Neuronal stem cell (in vitro differentiated cells): Measurements from ENCODE around the gene MARK2.
A peak's percentile ranks its signal among the peaks of the same experiment; 100 is the strongest.

Source experiments
- DNase-seq: peaks from one replicate; pipeline ENCODE4 v3.0.0-alpha.2; 2013; ENCODE audit warnings: low spot score
- H2AFZ ChIP-seq: one replicate; pipeline ENCODE4 v1.6.1; 2013; ENCODE audit warnings: mild to moderate bottlenecking, low read length, inconsistent platforms
- H2AK5ac ChIP-seq: 2 replicates; pipeline ENCODE4 v1.6.1; 2013; ENCODE audit warnings: low read depth, mild to moderate bottlenecking, inconsistent platforms, low read length, moderate library complexity, mixed read lengths
- H2BK120ac ChIP-seq: 2 replicates; pipeline ENCODE4 v1.6.1; 2013; ENCODE audit warnings: low read depth, mild to moderate bottlenecking, inconsistent platforms, low read length, moderate library complexity, mixed read lengths
- H2BK12ac ChIP-seq: one replicate; pipeline ENCODE4 v1.6.1; 2013; ENCODE audit warnings: low read length, inconsistent platforms
- H2BK15ac ChIP-seq: 2 replicates; pipeline ENCODE4 v1.6.1; 2013; ENCODE audit warnings: mild to moderate bottlenecking, low read length, inconsistent platforms, mixed read lengths
- H2BK5ac ChIP-seq: one replicate; pipeline ENCODE4 v1.6.1; 2013; ENCODE audit warnings: inconsistent platforms, mild to moderate bottlenecking, low read length, moderate library complexity
- H3K14ac ChIP-seq: one replicate; pipeline ENCODE4 v1.6.1; 2013; ENCODE audit warnings: low read length, inconsistent platforms
- H3K18ac ChIP-seq: 2 replicates; pipeline ENCODE4 v1.6.1; 2013; ENCODE audit warnings: low read length, inconsistent platforms
- H3K23ac ChIP-seq: 2 replicates; pipeline ENCODE4 v1.6.1; 2013; ENCODE audit warnings: low read depth, mild to moderate bottlenecking, mixed read lengths, low read length, inconsistent platforms; ENCODE audit not compliant: poor library complexity
- H3K27ac ChIP-seq: replicated peaks from 3 replicates; pipeline ENCODE4 v1.5.1; 2013; ENCODE audit warnings: low read length, inconsistent platforms
- H3K27me3 ChIP-seq, 3 experiments: 2 replicates each; pipeline ENCODE4 v1.6.1; 2013; ENCODE audit warnings: low read length in 3 of 3, mild to moderate bottlenecking in 2 of 3, inconsistent platforms in 1 of 3, low read depth in 1 of 3, mixed read lengths in 1 of 3, moderate library complexity in 1 of 3; ENCODE audit not compliant: control insufficient read depth in 3 of 3, insufficient read depth in 3 of 3
- H3K36me3 ChIP-seq, 2 donors: replicated peaks in 1 of 2; 2 replicates each; pipeline ENCODE4 v1.6.1; 2013; ENCODE audit warnings: low read length in 2 of 2; ENCODE audit not compliant: control insufficient read depth in 2 of 2, insufficient read depth in 2 of 2
- H3K4ac ChIP-seq: 2 replicates; pipeline ENCODE4 v1.6.1; 2013; ENCODE audit warnings: inconsistent platforms, mild to moderate bottlenecking, low read length, moderate library complexity
- H3K4me1 ChIP-seq, 2 donors: 1 replicate in 1 of 2; 2 replicates in 1 of 2; pipeline ENCODE4 v1.6.1; 2013; ENCODE audit warnings: low read length in 2 of 2, low read depth in 1 of 2; ENCODE audit not compliant: control insufficient read depth in 2 of 2, insufficient read depth in 1 of 2
- H3K4me2 ChIP-seq: one replicate; pipeline ENCODE4 v1.6.1; 2013; ENCODE audit warnings: mild to moderate bottlenecking, low read length, inconsistent platforms; ENCODE audit not compliant: insufficient read depth, poor library complexity, severe bottlenecking
- H3K4me3 ChIP-seq, 2 donors: 2 replicates each; pipeline ENCODE4 v1.5.1; 2013; ENCODE audit warnings: low read length in 2 of 2, mild to moderate bottlenecking in 2 of 2, inconsistent platforms in 1 of 2, moderate library complexity in 1 of 2
- H3K79me1 ChIP-seq: one replicate; pipeline ENCODE4 v1.6.1; 2013; ENCODE audit warnings: low read depth, mild to moderate bottlenecking, inconsistent platforms, low read length, moderate library complexity
- H3K9ac ChIP-seq: one replicate; pipeline ENCODE4 v1.6.1; 2013; ENCODE audit warnings: mild to moderate bottlenecking, low read depth, low read length, inconsistent platforms; ENCODE audit not compliant: poor library complexity
- H3K9me3 ChIP-seq, 2 donors: replicated peaks in 1 of 2; 2 replicates each; pipeline versions ENCODE3 to v1.6.1; 2013; ENCODE audit warnings: low read length in 2 of 2, mild to moderate bottlenecking in 2 of 2, inconsistent platforms in 1 of 2, low read depth in 1 of 2, mixed read lengths in 1 of 2, moderate library complexity in 1 of 2; ENCODE audit not compliant: control insufficient read depth in 2 of 2, insufficient read depth in 1 of 2
- H4K8ac ChIP-seq: one replicate; pipeline ENCODE4 v1.6.1; 2013; ENCODE audit warnings: low read depth, mild to moderate bottlenecking, inconsistent platforms, low read length, moderate library complexity
- H4K91ac ChIP-seq: one replicate; pipeline ENCODE4 v1.6.1; 2013; ENCODE audit warnings: low read length, low read depth, mild to moderate bottlenecking, inconsistent platforms; ENCODE audit not compliant: poor library complexity
- WGBS, 2 donors: extraction: QIAGEN DNeasy Blood & Tissue Kit; methylation state at CpG; one replicate each; pipeline ENCODE4 v1.1.7; 2013; ENCODE audit warnings: missing lambda C conversion rate in 2 of 2, mixed read lengths in 1 of 2; ENCODE audit not compliant: insufficient read length in 2 of 2, insufficient replicate concordance in 1 of 2; ENCODE audit errors: extremely low coverage in 2 of 2; 5-methylcytosine and 5-hydroxymethylcytosine counted together

The MARK2 gene

GRCh38 chr11:63929616-63930015, 90.7 kb downstream of the MARK2 start:
- Histone ChIP-seq H3K14ac (no peak overlapping the region), H4K8ac (no peak overlapping the region), H3K23ac (no peak overlapping the region), H3K4ac (no peak overlapping the region), H3K4me1 (peaks cover 0 to 6% of the 10 kb centered on the region in 2 donors), H3K27me3 (peaks cover 0 to 2% (median 0%) of the 10 kb centered on the region in 3 experiments), H2AK5ac (no peak overlapping the region), H2BK5ac (no peak overlapping the region), H3K9ac (no peak overlapping the region), H2BK15ac (no peak overlapping the region), H2BK12ac (no peak overlapping the region), H2AFZ (no peak overlapping the region), H3K36me3 (no peaks in the 10 kb centered on the region), H3K18ac (no peak overlapping the region), H3K79me1 (no peaks in the 10 kb centered on the region), H2BK120ac (no peak overlapping the region), H3K4me3 (no peak overlapping the region), H3K9me3 (no peaks in the 10 kb centered on the region), H3K4me2 (no peak overlapping the region), H4K91ac (no peak overlapping the region), H3K27ac (no peak overlapping the region)
- no peak for DNase-seq
- no CpG with 5 or more reads among the region's 5 CpGs for WGBS, 2 donors

- Histone ChIP-seq H2BK15ac (no peak overlapping the region), H3K9ac (no peak overlapping the region), H3K4me3 (no peak overlapping the region), H3K36me3 (no peaks in the 10 kb centered on the region), H4K8ac (no peak overlapping the region), H3K4ac (no peak overlapping the region), H3K18ac (no peak overlapping the region), H4K91ac (no peak overlapping the region), H2AK5ac (no peak overlapping the region), H3K27me3 (peaks cover 0 to 2% (median 0%) of the 10 kb centered on the region in 3 experiments), H2BK5ac (no peak overlapping the region), H2AFZ (peak overlapping the region; percentile 62), H3K14ac (no peak overlapping the region), H2BK12ac (no peak overlapping the region), H2BK120ac (no peak overlapping the region), H3K27ac (no peak overlapping the region), H3K23ac (no peak overlapping the region), H3K9me3 (no peaks in the 10 kb centered on the region), H3K4me1 (peaks cover 0 to 6% of the 10 kb centered on the region in 2 donors), H3K4me2 (no peak overlapping the region), H3K79me1 (no peaks in the 10 kb centered on the region)
- no CpG with 5 or more reads among the region's 6 CpGs for WGBS, 2 donors
- no peak for DNase-seq
Measured at GRCh38 chr11:63931045-63931444, 92.1 kb downstream of the MARK2 start.

DNA sequence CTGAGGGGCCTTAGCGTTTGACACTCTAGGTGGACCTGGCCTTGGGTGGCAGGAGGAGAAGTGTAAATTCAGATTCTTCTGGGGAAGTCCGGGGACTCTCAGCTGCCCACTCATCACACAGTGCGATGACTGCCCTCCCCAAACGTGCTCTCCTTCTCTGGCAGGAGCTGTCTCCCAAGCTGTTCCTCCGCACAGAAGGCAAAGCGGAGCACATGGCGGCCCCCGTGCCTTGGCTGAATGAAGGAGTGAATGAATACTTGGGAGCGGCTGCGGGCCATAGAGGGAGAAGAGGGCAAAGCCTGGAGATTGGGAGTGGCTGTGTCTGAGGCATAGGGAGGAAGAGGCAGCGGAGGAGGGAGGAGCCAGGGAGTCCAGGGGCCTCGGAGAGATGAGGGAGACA, 93.0 kb downstream of the MARK2 start:
- DNase-seq = no peak
- Histone ChIP-seq H3K18ac (no peak overlapping the region), H3K4me1 (peaks cover 0 to 6% of the 10 kb centered on the region in 2 donors), H3K9me3 (no peaks in the 10 kb centered on the region), H3K27me3 (peaks cover 0 to 2% (median 0%) of the 10 kb centered on the region in 3 experiments), H4K91ac (no peak overlapping the region), H2BK15ac (peak overlapping the region; percentile 88), H2AFZ (peak overlapping the region; percentile 84), H2BK120ac (no peak overlapping the region), H2BK12ac (no peak overlapping the region), H3K4me2 (no peak overlapping the region), H3K4me3 (no peak overlapping the region), H3K23ac (no peak overlapping the region), H3K9ac (no peak overlapping the region), H3K14ac (no peak overlapping the region), H4K8ac (peak overlapping the region; percentile 30), H3K36me3 (no peaks in the 10 kb centered on the region), H2BK5ac (no peak overlapping the region), H2AK5ac (no peak overlapping the region), H3K4ac (no peak overlapping the region), H3K79me1 (no peaks in the 10 kb centered on the region), H3K27ac (no peak overlapping the region)
- WGBS, 2 donors = no CpG with 5 or more reads among the region's 12 CpGs

- no peak for DNase-seq
- Histone ChIP-seq H3K36me3 (no peaks in the 10 kb centered on the region), H2AK5ac (peak overlapping the region; percentile 76), H3K9me3 (no peaks in the 10 kb centered on the region), H2BK5ac (no peak overlapping the region), H2BK15ac (no peak overlapping the region), H3K9ac (peak overlapping the region; percentile 24), H3K27ac (no peak overlapping the region), H2BK120ac (no peak overlapping the region), H3K79me1 (peaks cover 2% of the 10 kb centered on the region), H3K14ac (no peak overlapping the region), H3K23ac (no peak overlapping the region), H4K8ac (no peak overlapping the region), H2AFZ (no peak overlapping the region), H3K4me1 (peaks cover 2 to 10% of the 10 kb centered on the region in 2 donors), H2BK12ac (no peak overlapping the region), H3K4ac (no peak overlapping the region), H3K4me3 (no peak overlapping the region), H3K18ac (peak overlapping the region; percentile 29), H3K4me2 (no peak overlapping the region), H3K27me3 (peaks cover 0 to 2% (median 0%) of the 10 kb centered on the region in 3 experiments), H4K91ac (no peak overlapping the region)
- WGBS, 2 donors = no CpG with 5 or more reads among the region's 1 CpG
Measured at GRCh38 chr11:63933459-63933858, 94.5 kb downstream of the MARK2 start.
